ENCODE data around the gene NKAIN4.

Gene NKAIN4

GRCh38 chr20:63220696-63221399 lies 33.4 kb downstream of the NKAIN4 start:
- in situ Hi-C loops (cut with MboI; ENCODE audit: low sequenced_read_pairs), result no loop called here

GRCh38 chr20:63219866-63220521 lies 34.3 kb downstream of the NKAIN4 start:
- in situ Hi-C loops (cut with MboI; ENCODE audit: low sequenced_read_pairs), result no loop called here

- in situ Hi-C loops (cut with MboI; ENCODE audit: low sequenced_read_pairs), result no loop called here
Measured at GRCh38 chr20:63219447-63219821, 34.8 kb downstream of the NKAIN4 start.

GRCh38 chr20:63218701-63219446 lies 35.4 kb downstream of the NKAIN4 start:
- in situ Hi-C loops (cut with MboI; ENCODE audit: low sequenced_read_pairs), result no loop called here

GRCh38 chr20:63217706-63218105 lies 36.6 kb downstream of the NKAIN4 start:
- in situ Hi-C loops (cut with MboI; ENCODE audit: low sequenced_read_pairs), result no loop called here

- in situ Hi-C loops (cut with MboI; ENCODE audit: low sequenced_read_pairs), result no loop called here
Measured at GRCh38 chr20:63216849-63217471, 37.3 kb downstream of the NKAIN4 start.

GRCh38 chr20:63216041-63216848 lies 38.0 kb downstream of the NKAIN4 start, which contains the start of gene YTHDF1:
Gene YTHDF1, minus strand, starts transcription at chr20:63216131. Its CDS starts 239 bp downstream, at chr20:63215892.
- in situ Hi-C loops (cut with MboI; ENCODE audit: low sequenced_read_pairs), result no loop called here

- in situ Hi-C loops (cut with MboI; ENCODE audit: low sequenced_read_pairs), result no loop called here
Measured at GRCh38 chr20:63215101-63216040, 38.9 kb downstream of the NKAIN4 start.

- in situ Hi-C loops (cut with MboI; ENCODE audit: low sequenced_read_pairs), result no loop called here
Measured at GRCh38 chr20:63214514-63214913, 39.7 kb downstream of the NKAIN4 start.

- in situ Hi-C loops (cut with MboI; ENCODE audit: low sequenced_read_pairs), result no loop called here
Measured at GRCh38 chr20:63212792-63213191, 41.5 kb downstream of the NKAIN4 start.

- in situ Hi-C loops (cut with MboI; ENCODE audit: low sequenced_read_pairs), result no loop called here
Measured at GRCh38 chr20:63212393-63212730, 41.9 kb downstream of the NKAIN4 start.

GRCh38 chr20:63210011-63210605 lies 44.2 kb downstream of the NKAIN4 start:
- in situ Hi-C loops (cut with MboI; ENCODE audit: low sequenced_read_pairs), result no loop called here

- in situ Hi-C loops (cut with MboI; ENCODE audit: low sequenced_read_pairs), result no loop called here
Measured at GRCh38 chr20:63208346-63208909, 45.8 kb downstream of the NKAIN4 start.

GRCh38 chr20:63206878-63207277 lies 47.4 kb downstream of the NKAIN4 start:
- in situ Hi-C loops (cut with MboI; ENCODE audit: low sequenced_read_pairs), result no loop called here

- in situ Hi-C loops (cut with MboI; ENCODE audit: low sequenced_read_pairs), result no loop called here
Measured at GRCh38 chr20:63205896-63206295, 48.4 kb downstream of the NKAIN4 start.

- in situ Hi-C loops (cut with MboI; ENCODE audit: low sequenced_read_pairs), result no loop called here
Measured at GRCh38 chr20:63204362-63204761, 49.9 kb downstream of the NKAIN4 start.

GRCh38 chr20:63202811-63203526 lies 51.3 kb downstream of the NKAIN4 start:
- in situ Hi-C loops (cut with MboI; ENCODE audit: low sequenced_read_pairs), result no loop called here

GRCh38 chr20:63202021-63202420 lies 52.2 kb downstream of the NKAIN4 start:
- in situ Hi-C loops (cut with MboI; ENCODE audit: low sequenced_read_pairs), result no loop called here

Measured in hTERT RPE-1 (cell line).